SK-N-SH treated with all-trans-retinoic acid at 6 μM for 48 hours (cell line): ENCODE data around the gene FBXL3.

Source experiments
- ATAC-seq: fragments of 200-7000 bp; cut with Tn5 transposase; 3 replicates; pipeline ENCODE4 v1.9.1; 2020; ENCODE audit warnings: mild to moderate bottlenecking, moderate library complexity
- ARNTL ChIP-seq: fragments of 450-650 bp; formaldehyde crosslinking; IDR thresholded peaks from 2 replicates; pipeline ENCODE4 v1.5.0; 2020; ENCODE audit warnings: low read depth, mild to moderate bottlenecking, moderate library complexity, borderline replicate concordance
- BACH2 ChIP-seq: fragments of 250-450 bp; sonication (Bioruptor Pico); IDR thresholded peaks from 2 replicates; pipeline ENCODE4 v1.9.0; 2021; ENCODE audit warnings: mild to moderate bottlenecking, borderline replicate concordance
- CREB5 ChIP-seq: fragments of 250-450 bp; sonication (Bioruptor Pico); IDR thresholded peaks from 2 replicates; pipeline ENCODE4 v1.5.1; 2020; ENCODE audit warnings: low read depth, mild to moderate bottlenecking, moderate library complexity
- CSRNP3 ChIP-seq: fragments of 250-450 bp; sonication (Bioruptor Pico); IDR thresholded peaks from 2 replicates; pipeline ENCODE4 v1.5.1; 2021; ENCODE audit warnings: mild to moderate bottlenecking, moderate library complexity
- ESRRG ChIP-seq: fragments of 250-450 bp; sonication (Bioruptor Pico); IDR thresholded peaks from 2 replicates; pipeline ENCODE4 v1.6.1; 2021; ENCODE audit warnings: mild to moderate bottlenecking
- GLIS3 ChIP-seq: fragments of 250-450 bp; sonication (Bioruptor Pico); IDR thresholded peaks from 2 replicates; pipeline ENCODE4 v1.5.0; 2020; ENCODE audit warnings: mild to moderate bottlenecking, moderate library complexity
- ISL1 ChIP-seq: fragments of 250-450 bp; sonication (Bioruptor Pico); IDR thresholded peaks from 2 replicates; pipeline ENCODE4 v2.1.2; 2022; ENCODE audit warnings: mild to moderate bottlenecking, moderate library complexity
- OSR1 ChIP-seq: fragments of 250-450 bp; sonication (Bioruptor Pico); IDR thresholded peaks from 2 replicates; pipeline ENCODE4 v1.8.0; 2022; ENCODE audit warnings: moderate library complexity, mild to moderate bottlenecking, inconsistent platforms
- PATZ1 ChIP-seq: fragments of 250-450 bp; sonication (Bioruptor Pico); IDR thresholded peaks from 2 replicates; pipeline ENCODE4 v1.8.0; 2020; ENCODE audit warnings: mild to moderate bottlenecking, moderate library complexity, borderline replicate concordance
- POU6F1 ChIP-seq: fragments of 250-450 bp; sonication (Bioruptor Pico); IDR thresholded peaks from 2 replicates; pipeline ENCODE4 v1.8.0; 2021; ENCODE audit warnings: low read depth, mild to moderate bottlenecking, moderate library complexity, borderline replicate concordance
- PPARA ChIP-seq: fragments of 250-450 bp; sonication (Bioruptor Pico); IDR thresholded peaks from 2 replicates; pipeline ENCODE4 v1.5.0; 2020; ENCODE audit warnings: mild to moderate bottlenecking, borderline replicate concordance
- SNAI2 ChIP-seq: fragments of 250-450 bp; sonication (Bioruptor Pico); IDR thresholded peaks from 2 replicates; pipeline ENCODE4 v1.5.0; 2020; ENCODE audit warnings: mild to moderate bottlenecking, moderate library complexity
- TCF4 ChIP-seq: fragments of 250-450 bp; sonication (Bioruptor Pico); IDR thresholded peaks from 2 replicates; pipeline ENCODE4 v1.8.0; 2021; ENCODE audit warnings: mild to moderate bottlenecking, moderate library complexity, borderline replicate concordance
- TOX ChIP-seq: fragments of 250-450 bp; sonication (Bioruptor Pico); IDR thresholded peaks from 2 replicates; pipeline ENCODE4 v1.8.0; 2021; ENCODE audit warnings: mild to moderate bottlenecking, moderate library complexity, borderline replicate concordance
- ZFP3 ChIP-seq: fragments of 250-450 bp; sonication (Bioruptor Pico); IDR thresholded peaks from 2 replicates; pipeline ENCODE4 v1.5.0; 2020; ENCODE audit warnings: mild to moderate bottlenecking, moderate library complexity
- ZFP30 ChIP-seq: fragments of 450-650 bp; formaldehyde crosslinking; IDR thresholded peaks from 2 replicates; pipeline ENCODE4 v1.5.0; 2022; ENCODE audit warnings: mild to moderate bottlenecking, moderate library complexity
- ZNF565 ChIP-seq: fragments of 450-650 bp; formaldehyde crosslinking; conservative IDR thresholded peaks from 2 replicates; pipeline ENCODE4 v1.5.0; 2020; ENCODE audit warnings: low read depth, mild to moderate bottlenecking, moderate library complexity
- ZNF70 ChIP-seq: fragments of 450-650 bp; formaldehyde crosslinking; IDR thresholded peaks from 2 replicates; pipeline ENCODE4 v1.5.0; 2020; ENCODE audit warnings: mild to moderate bottlenecking, moderate library complexity
- ZNF8 ChIP-seq: fragments of 450-650 bp; formaldehyde crosslinking; IDR thresholded peaks from 2 replicates; pipeline ENCODE4 v1.5.0; 2020; ENCODE audit warnings: mild to moderate bottlenecking, moderate library complexity

FBXL3 gene

GRCh38 chr13:77026861-77027621 is at the start of gene FBXL3:
TSS of gene FBXL3 (minus strand) at chr13:77027159. CDS start at chr13:77021860, 5,299 bp downstream.
- TF ChIP-seq ZFP3 (no peak), TOX (no peak), POU6F1 (CRISPR knock-in tag) (no peak), SNAI2 (no peak), CSRNP3 (no peak), ZNF70 (CRISPR knock-in tag) (no peak), PPARA (no peak), ZNF8 (CRISPR knock-in tag) (no peak), ZFP30 (CRISPR knock-in tag) (no peak), TCF4 (CRISPR knock-in tag) (no peak), BACH2 (no peak), ESRRG (no peak)
- peak; percentile 85 for ATAC-seq

GRCh38 chr13:77067519-77067918 is 40.6 kb upstream of the FBXL3 start:
- no peak for ATAC-seq
- TF ChIP-seq ISL1 (no peak), GLIS3 (CRISPR knock-in tag) (no peak), ARNTL (CRISPR knock-in tag) (no peak), TOX (no peak), BACH2 (no peak), POU6F1 (CRISPR knock-in tag) (no peak), PPARA (no peak), ZNF8 (CRISPR knock-in tag) (no peak), CREB5 (no peak), ZFP3 (no peak), CSRNP3 (no peak), ZFP30 (CRISPR knock-in tag) (no peak), TCF4 (CRISPR knock-in tag) (no peak), ZNF565 (CRISPR knock-in tag) (no peak), OSR1 (CRISPR knock-in tag) (no peak), PATZ1 (CRISPR knock-in tag) (no peak)

GRCh38 chr13:77065461-77066147 is 38.6 kb upstream of the FBXL3 start:
- TF ChIP-seq ISL1: 0 out of 2 replicates have a peak, but pooled peaks have one; percentile 19
- no peak for TF ChIP-seq BACH2
- no peak for ATAC-seq
